Stimulated activated CD4-positive, alpha-beta T cell treated with anti-CD3 and anti-CD28 coated beads, Interleukin-15, amount 100 ng/mL, for 24 hours (primary cell): ENCODE data around the gene EEF2KMT.
"Not testable (repeated sequence)": the region's sequence is repeated elsewhere in the genome, so short reads cannot be mapped to it uniquely, and the experiment has no call there.

Source experiments
- DNase-seq: peaks from one replicate; pipeline ENCODE4 v3.0.0-alpha.2; 2020

Gene EEF2KMT

GRCh38 chr16:5069048-5069447, 28.5 kb downstream of the EEF2KMT start:
- no peak for DNase-seq

- no peak for DNase-seq
Measured at GRCh38 chr16:5066511-5066910, 31.1 kb downstream of the EEF2KMT start.

- no peak for DNase-seq
Measured at GRCh38 chr16:5065813-5066212, 31.8 kb downstream of the EEF2KMT start, which contains the start of gene C16orf89. TSS of gene C16orf89 (minus strand) at chr16:5065956. CDS start at chr16:5065908, 48 bp downstream.

GRCh38 chr16:5065326-5065725, 32.3 kb downstream of the EEF2KMT start:
- DNase-seq: no peak

GRCh38 chr16:5064915-5065314, 32.7 kb downstream of the EEF2KMT start:
- no peak for DNase-seq

GRCh38 chr16:5062790-5063765, 34.5 kb downstream of the EEF2KMT start:
- no peak for DNase-seq

GRCh38 chr16:5062051-5062450, 35.5 kb downstream of the EEF2KMT start:
- DNase-seq: no peak

GRCh38 chr16:5060073-5060641, 37.4 kb downstream of the EEF2KMT start:
- DNase-seq: no peak

- no peak for DNase-seq
Measured at GRCh38 chr16:5059386-5060072, 38.1 kb downstream of the EEF2KMT start.

GRCh38 chr16:5058476-5058875, 39.1 kb downstream of the EEF2KMT start:
- no peak for DNase-seq

- DNase-seq: peak; percentile 66
Measured at GRCh38 chr16:5056352-5056751, 41.2 kb downstream of the EEF2KMT start.

- no peak for DNase-seq
Measured at GRCh38 chr16:5054876-5055865, 42.4 kb downstream of the EEF2KMT start.

GRCh38 chr16:5046914-5047313, 50.7 kb downstream of the EEF2KMT start:
- no peak for DNase-seq

- no peak for DNase-seq
Measured at GRCh38 chr16:5045499-5046115, 52.0 kb downstream of the EEF2KMT start.

- not testable (repeated sequence) for DNase-seq
Measured at GRCh38 chr16:5044581-5044980, 53.0 kb downstream of the EEF2KMT start.

GRCh38 chr16:5044011-5044540, 53.5 kb downstream of the EEF2KMT start:
- DNase-seq: no peak

- no peak for DNase-seq
Measured at GRCh38 chr16:5042574-5043171, 54.9 kb downstream of the EEF2KMT start.

- DNase-seq: no peak
Measured at GRCh38 chr16:5041600-5042133, 55.9 kb downstream of the EEF2KMT start.

- no peak for DNase-seq
Measured at GRCh38 chr16:5040451-5040850, 57.1 kb downstream of the EEF2KMT start.

GRCh38 chr16:5036228-5037156, 61.1 kb downstream of the EEF2KMT start:
- no peak for DNase-seq
